ENCODE data around the gene TMPRSS9.

Gene TMPRSS9

DNA sequence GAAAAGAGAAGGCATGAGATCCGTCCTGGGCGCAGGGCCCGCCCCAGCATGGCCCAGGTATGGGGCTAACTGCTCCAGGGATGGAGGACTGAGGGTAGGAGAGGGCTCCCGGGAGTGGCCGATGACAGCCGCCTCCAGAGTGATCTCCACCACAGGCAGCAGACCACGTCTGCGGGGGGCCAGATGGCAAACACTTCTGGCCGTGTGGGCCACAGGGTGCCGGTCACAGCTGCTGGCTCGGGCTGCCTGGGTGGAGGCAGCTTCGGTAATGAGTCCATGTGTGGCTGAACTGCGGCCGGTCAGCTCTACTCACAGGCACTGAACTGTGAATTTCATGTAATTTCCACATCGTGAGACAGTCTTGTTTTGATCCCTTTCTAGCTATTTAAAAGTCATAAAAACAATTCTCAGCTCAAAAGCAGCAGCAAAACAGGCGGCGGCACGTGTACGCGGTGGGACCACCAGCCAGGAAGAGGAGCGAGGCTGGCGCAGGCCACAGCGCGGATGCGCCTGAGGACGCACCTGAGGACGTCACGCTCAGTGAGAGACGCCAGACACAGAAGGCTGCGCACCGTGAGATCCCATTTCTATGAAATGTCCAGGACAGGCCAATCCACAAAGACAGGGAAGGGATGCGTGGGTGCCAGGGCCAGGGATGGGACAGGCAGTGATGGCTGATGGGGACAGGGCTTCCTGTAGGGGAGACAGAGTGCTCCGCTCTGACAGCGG is 35.7 kb upstream of the TMPRSS9 start:
- no peak for ATAC-seq

DNA sequence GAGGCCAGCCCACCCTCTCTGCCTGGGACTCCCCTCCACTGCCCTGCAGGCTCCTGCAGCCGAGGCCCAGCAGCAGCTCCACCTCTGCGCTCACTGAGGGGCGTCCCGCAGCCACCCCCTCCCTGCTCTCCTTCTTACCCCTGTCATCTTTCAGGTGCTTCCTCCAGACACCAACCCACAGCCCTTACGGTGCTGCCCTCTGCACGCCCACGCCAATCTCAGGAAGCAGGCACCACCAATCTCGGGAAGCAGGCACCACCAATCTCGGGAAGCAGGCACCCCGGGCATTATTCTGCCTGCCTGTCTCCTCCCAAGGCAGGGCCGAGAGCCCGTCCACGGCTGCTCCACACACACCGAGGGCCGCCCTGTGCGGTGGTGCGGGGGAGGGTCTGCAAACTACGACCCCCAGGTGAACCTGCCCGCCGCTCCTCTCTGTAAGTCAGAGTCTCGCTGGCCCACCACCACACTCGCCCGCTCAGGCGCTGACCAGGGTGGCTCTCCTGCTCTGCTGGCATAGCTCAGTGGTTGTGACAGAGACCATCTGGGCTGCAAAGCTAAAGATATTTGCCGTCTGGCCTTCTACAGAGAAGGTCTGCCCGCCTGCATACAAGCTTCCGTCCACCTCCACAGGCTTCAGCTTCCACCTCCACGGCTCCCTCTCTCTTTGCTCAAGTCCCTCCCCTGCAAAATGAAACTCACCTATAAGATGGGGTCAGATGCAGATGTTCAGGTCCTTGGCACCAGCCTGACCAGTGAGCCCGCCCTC is 34.6 kb upstream of the TMPRSS9 start:
- ATAC-seq = no peak
- TF ChIP-seq, protein P1, sequence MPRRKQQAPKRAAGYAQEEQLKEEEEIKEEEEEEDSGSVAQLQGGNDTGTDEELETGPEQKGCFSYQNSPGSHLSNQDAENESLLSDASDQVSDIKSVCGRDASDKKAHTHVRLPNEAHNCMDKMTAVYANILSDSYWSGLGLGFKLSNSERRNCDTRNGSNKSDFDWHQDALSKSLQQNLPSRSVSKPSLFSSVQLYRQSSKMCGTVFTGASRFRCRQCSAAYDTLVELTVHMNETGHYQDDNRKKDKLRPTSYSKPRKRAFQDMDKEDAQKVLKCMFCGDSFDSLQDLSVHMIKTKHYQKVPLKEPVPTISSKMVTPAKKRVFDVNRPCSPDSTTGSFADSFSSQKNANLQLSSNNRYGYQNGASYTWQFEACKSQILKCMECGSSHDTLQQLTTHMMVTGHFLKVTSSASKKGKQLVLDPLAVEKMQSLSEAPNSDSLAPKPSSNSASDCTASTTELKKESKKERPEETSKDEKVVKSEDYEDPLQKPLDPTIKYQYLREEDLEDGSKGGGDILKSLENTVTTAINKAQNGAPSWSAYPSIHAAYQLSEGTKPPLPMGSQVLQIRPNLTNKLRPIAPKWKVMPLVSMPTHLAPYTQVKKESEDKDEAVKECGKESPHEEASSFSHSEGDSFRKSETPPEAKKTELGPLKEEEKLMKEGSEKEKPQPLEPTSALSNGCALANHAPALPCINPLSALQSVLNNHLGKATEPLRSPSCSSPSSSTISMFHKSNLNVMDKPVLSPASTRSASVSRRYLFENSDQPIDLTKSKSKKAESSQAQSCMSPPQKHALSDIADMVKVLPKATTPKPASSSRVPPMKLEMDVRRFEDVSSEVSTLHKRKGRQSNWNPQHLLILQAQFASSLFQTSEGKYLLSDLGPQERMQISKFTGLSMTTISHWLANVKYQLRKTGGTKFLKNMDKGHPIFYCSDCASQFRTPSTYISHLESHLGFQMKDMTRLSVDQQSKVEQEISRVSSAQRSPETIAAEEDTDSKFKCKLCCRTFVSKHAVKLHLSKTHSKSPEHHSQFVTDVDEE (CRISPR knock-in tag; IDR thresholded peaks at IDR 0.05) = no peak
- TF ChIP-seq, protein P2, sequence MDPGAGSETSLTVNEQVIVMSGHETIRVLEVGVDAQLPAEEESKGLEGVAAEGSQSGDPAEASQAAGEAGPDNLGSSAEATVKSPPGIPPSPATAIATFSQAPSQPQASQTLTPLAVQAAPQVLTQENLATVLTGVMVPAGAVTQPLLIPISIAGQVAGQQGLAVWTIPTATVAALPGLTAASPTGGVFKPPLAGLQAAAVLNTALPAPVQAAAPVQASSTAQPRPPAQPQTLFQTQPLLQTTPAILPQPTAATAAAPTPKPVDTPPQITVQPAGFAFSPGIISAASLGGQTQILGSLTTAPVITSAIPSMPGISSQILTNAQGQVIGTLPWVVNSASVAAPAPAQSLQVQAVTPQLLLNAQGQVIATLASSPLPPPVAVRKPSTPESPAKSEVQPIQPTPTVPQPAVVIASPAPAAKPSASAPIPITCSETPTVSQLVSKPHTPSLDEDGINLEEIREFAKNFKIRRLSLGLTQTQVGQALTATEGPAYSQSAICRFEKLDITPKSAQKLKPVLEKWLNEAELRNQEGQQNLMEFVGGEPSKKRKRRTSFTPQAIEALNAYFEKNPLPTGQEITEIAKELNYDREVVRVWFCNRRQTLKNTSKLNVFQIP (CRISPR knock-in tag; IDR thresholded peaks at IDR 0.05; ENCODE audit: borderline replicate concordance, low read depth) = no peak
- TF ChIP-seq ZNF70 (CRISPR knock-in tag; IDR thresholded peaks at IDR 0.05) (no peak), ZFP3 (CRISPR knock-in tag; IDR thresholded peaks at IDR 0.05) (no peak), ZNF8 (CRISPR knock-in tag; IDR thresholded peaks at IDR 0.05) (no peak), SNAI2 (CRISPR knock-in tag; IDR thresholded peaks at IDR 0.05) (no peak), GLIS3 (CRISPR knock-in tag; IDR thresholded peaks at IDR 0.05) (no peak), TOX (CRISPR knock-in tag; IDR thresholded peaks at IDR 0.05; ENCODE audit: borderline replicate concordance) (no peak), PPARA (CRISPR knock-in tag; IDR thresholded peaks at IDR 0.05; ENCODE audit: borderline replicate concordance) (no peak), CSDC2 (CRISPR knock-in tag; IDR thresholded peaks at IDR 0.05) (no peak), ARNTL (CRISPR knock-in tag; IDR thresholded peaks at IDR 0.05; ENCODE audit: borderline replicate concordance, low read depth) (no peak), ESRRG (CRISPR knock-in tag; IDR thresholded peaks at IDR 0.05) (no peak), BACH2 (CRISPR knock-in tag; IDR thresholded peaks at IDR 0.05; ENCODE audit: borderline replicate concordance) (no peak), ZC3H10 (CRISPR knock-in tag; IDR thresholded peaks at IDR 0.05) (no peak), ZNF565 (CRISPR knock-in tag; conservative IDR thresholded peaks at IDR 0.05; ENCODE audit: low read depth) (no peak)
- TF ChIP-seq, protein P3, sequence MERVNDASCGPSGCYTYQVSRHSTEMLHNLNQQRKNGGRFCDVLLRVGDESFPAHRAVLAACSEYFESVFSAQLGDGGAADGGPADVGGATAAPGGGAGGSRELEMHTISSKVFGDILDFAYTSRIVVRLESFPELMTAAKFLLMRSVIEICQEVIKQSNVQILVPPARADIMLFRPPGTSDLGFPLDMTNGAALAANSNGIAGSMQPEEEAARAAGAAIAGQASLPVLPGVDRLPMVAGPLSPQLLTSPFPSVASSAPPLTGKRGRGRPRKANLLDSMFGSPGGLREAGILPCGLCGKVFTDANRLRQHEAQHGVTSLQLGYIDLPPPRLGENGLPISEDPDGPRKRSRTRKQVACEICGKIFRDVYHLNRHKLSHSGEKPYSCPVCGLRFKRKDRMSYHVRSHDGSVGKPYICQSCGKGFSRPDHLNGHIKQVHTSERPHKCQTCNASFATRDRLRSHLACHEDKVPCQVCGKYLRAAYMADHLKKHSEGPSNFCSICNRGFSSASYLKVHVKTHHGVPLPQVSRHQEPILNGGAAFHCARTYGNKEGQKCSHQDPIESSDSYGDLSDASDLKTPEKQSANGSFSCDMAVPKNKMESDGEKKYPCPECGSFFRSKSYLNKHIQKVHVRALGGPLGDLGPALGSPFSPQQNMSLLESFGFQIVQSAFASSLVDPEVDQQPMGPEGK (CRISPR knock-in tag; IDR thresholded peaks at IDR 0.05; ENCODE audit: borderline replicate concordance) = no peak
- TF ChIP-seq, protein P4, sequence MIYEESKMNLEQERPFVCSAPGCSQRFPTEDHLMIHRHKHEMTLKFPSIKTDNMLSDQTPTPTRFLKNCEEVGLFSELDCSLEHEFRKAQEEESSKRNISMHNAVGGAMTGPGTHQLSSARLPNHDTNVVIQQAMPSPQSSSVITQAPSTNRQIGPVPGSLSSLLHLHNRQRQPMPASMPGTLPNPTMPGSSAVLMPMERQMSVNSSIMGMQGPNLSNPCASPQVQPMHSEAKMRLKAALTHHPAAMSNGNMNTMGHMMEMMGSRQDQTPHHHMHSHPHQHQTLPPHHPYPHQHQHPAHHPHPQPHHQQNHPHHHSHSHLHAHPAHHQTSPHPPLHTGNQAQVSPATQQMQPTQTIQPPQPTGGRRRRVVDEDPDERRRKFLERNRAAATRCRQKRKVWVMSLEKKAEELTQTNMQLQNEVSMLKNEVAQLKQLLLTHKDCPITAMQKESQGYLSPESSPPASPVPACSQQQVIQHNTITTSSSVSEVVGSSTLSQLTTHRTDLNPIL (CRISPR knock-in tag; IDR thresholded peaks at IDR 0.05; ENCODE audit: low read depth) = no peak

More for the DNA sequence above, 35.7 kb upstream of the TMPRSS9 start:
- TF ChIP-seq TCF4 (CRISPR knock-in tag; IDR thresholded peaks at IDR 0.05; ENCODE audit: borderline replicate concordance) = no peak

DNA sequence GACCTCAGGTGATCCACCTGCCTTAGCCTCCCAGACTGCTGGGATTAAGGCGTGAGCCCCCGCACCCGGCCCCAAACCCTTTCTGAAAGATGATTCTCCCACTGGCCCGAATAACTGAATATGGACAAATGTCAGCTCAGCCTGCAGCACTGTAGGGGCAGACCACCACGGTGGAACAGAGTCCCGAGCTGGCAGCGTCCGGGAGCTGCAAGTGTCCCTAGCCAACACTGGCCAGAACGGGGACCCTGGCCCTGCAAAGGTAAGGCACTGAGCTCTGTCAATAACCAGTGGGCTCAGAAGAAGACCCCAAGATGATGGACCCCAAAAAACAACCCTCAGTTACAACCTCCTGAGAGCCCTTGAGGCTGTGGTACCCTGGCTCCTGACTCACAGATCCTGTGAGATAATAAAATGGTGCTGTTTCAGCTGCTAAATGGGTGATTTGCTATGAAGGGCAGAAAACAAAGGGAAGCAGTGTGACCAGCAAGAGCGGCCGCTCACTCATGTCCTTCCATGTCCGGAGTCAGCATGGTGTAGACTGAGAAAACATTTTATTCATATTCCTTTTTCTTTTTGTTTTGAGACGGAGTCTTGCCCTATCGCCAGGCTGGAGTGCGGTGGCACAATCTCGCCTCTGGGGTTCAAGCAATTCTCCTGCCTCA is 33.2 kb upstream of the TMPRSS9 start:
- no peak for ATAC-seq
- TF ChIP-seq, protein P5, sequence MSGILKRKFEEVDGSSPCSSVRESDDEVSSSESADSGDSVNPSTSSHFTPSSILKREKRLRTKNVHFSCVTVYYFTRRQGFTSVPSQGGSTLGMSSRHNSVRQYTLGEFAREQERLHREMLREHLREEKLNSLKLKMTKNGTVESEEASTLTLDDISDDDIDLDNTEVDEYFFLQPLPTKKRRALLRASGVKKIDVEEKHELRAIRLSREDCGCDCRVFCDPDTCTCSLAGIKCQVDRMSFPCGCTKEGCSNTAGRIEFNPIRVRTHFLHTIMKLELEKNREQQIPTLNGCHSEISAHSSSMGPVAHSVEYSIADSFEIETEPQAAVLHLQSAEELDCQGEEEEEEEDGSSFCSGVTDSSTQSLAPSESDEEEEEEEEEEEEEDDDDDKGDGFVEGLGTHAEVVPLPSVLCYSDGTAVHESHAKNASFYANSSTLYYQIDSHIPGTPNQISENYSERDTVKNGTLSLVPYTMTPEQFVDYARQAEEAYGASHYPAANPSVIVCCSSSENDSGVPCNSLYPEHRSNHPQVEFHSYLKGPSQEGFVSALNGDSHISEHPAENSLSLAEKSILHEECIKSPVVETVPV (CRISPR knock-in tag; IDR thresholded peaks at IDR 0.05) = no peak
- TF ChIP-seq, protein P2 (CRISPR knock-in tag; IDR thresholded peaks at IDR 0.05; ENCODE audit: borderline replicate concordance, low read depth) = no peak
- no peak for TF ChIP-seq ZFP30 (CRISPR knock-in tag; IDR thresholded peaks at IDR 0.05)
- TF ChIP-seq ESRRG (CRISPR knock-in tag; IDR thresholded peaks at IDR 0.05) = no peak
- no peak for TF ChIP-seq PPARA (CRISPR knock-in tag; IDR thresholded peaks at IDR 0.05; ENCODE audit: borderline replicate concordance)
- TF ChIP-seq TCF4 (CRISPR knock-in tag; IDR thresholded peaks at IDR 0.05; ENCODE audit: borderline replicate concordance) = no peak
- no peak for TF ChIP-seq ISL1 (CRISPR knock-in tag; IDR thresholded peaks at IDR 0.05)
- TF ChIP-seq BACH2 (CRISPR knock-in tag; IDR thresholded peaks at IDR 0.05; ENCODE audit: borderline replicate concordance) = no peak
- TF ChIP-seq, protein P4 (CRISPR knock-in tag; IDR thresholded peaks at IDR 0.05; ENCODE audit: low read depth) = no peak
- no peak for TF ChIP-seq RARB (CRISPR knock-in tag; IDR thresholded peaks at IDR 0.05)
- no peak for TF ChIP-seq ARNTL (CRISPR knock-in tag; IDR thresholded peaks at IDR 0.05; ENCODE audit: borderline replicate concordance, low read depth)

All from SK-N-SH treated with all-trans-retinoic acid at 6 μM for 48 hours (cell line).